HTR-8/SVneo (cell line): ENCODE measurements around the gene F2RL1.
"Not testable (repeated sequence)": the region's sequence is repeated elsewhere in the genome, so short reads cannot be mapped to it uniquely, and the experiment has no call there.

ENCODE experiments used
- DNase-seq: peaks from one replicate; pipeline ENCODE4 v3.0.0; 2011; ENCODE audit warnings: low spot score, mixed read lengths; ENCODE audit not compliant: insufficient read length
- FAIRE-seq: peaks from 2 replicates; lab custom pipeline; 2011; peaks lifted over from hg19 to GRCh38; lab: Jason Lieb, UNC

Gene F2RL1

GRCh38 chr5:76818844-76819831 lies at the start of gene F2RL1:
TSS of gene F2RL1 (plus strand) at chr5:76819030. CDS start at chr5:76819183, 153 bp downstream.
- FAIRE-seq (no peak), DNase-seq (peak; percentile 78)

DNA sequence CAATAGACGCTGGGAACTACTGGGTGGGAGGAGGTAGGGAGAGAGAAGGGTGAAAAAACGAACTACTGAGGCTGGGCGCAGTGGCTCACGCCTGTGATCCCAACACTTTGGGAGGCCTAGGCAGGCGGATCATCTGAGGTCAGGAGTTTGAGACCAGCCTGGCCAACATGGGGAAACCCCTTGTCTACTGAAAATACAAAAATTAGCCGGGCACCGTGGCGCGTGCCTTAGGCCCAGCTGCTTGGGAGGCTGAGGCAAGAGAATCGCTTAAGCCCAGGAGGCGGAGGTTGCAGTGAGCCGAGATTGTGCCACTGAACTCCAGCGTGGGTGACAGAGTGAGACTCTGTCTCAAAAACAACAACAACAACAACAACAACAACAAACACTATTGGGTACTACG lies 47.8 kb upstream of the F2RL1 start:
- FAIRE-seq, DNase-seq: not testable (repeated sequence)

DNA sequence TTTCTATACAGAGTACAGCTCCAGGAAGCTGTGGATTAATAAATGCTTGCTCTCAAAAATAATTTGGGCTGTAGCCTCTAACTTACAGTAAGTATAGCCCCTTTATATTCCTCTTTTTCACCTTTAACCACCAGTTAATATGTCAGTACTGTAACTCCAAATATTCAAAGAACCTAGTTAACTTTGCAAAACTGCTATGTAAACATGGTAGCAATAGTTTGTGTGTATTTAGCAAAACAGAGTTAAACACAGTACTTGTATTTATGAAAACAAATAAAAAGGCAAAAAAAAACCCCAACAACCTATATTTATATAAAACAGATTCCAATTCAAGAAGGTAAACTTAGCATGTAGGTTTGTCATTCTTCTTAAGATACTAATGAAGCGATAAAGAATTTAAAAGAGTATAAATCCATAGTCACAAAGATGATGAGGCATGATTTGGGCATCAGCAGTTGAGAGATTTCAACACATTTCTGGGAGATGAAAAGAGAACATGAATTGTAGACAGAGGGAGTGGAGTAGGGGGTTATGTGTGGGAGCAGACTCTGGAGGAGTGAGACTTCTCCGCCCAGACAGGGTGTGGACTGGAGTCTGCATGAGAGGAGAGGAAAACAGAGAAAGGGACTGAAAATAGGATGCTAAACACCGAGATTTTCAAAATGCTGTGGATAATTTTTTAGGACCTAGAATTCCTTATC lies 47.0 kb upstream of the F2RL1 start:
- FAIRE-seq (no peak), DNase-seq (no peak)

- FAIRE-seq (no peak), DNase-seq (no peak)
Observed at GRCh38 chr5:76775921-76776320, 42.9 kb upstream of the F2RL1 start.

DNA sequence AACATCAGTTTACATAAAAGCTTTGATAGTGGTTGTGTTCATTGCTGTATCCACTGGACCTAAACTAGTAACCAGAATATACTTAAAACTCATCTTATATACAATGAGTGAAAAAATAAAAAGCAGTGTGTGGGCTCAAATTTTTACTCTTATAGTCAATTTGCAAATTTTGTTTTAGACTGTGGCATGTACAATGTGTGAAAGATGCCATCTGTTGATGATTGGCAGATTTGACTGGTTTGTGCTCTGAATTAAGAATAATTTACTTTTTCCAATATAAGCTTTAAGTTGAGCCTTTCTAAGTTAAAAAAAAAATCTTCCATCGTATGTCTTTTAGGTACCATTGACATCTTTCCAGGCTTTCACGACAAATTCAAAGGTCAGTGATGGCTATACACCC lies 42.4 kb upstream of the F2RL1 start:
- FAIRE-seq (no peak), DNase-seq (no peak)

DNA sequence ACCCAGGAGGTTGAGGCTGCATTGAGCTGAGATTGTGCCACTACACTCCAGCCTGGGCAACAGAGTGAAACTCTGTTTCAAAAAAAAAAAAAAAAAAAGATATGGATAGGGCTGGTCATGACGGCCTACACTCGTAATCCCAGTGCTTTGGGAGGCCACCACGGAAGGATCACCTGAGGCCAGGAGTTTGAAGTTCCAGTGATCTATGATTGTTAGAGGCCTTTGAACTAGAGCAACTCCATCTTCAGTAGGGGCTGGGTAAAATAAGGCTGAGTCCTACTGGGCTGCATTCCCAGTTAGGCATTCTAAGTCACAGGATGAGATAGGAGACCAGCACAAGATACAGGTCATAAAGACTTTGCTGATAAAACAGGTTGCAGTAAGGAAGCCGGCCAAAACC lies 38.2 kb upstream of the F2RL1 start:
- not testable (repeated sequence) for FAIRE-seq, DNase-seq

- FAIRE-seq = no peak
Observed at GRCh38 chr5:76781775-76782174, 37.1 kb upstream of the F2RL1 start.

DNA sequence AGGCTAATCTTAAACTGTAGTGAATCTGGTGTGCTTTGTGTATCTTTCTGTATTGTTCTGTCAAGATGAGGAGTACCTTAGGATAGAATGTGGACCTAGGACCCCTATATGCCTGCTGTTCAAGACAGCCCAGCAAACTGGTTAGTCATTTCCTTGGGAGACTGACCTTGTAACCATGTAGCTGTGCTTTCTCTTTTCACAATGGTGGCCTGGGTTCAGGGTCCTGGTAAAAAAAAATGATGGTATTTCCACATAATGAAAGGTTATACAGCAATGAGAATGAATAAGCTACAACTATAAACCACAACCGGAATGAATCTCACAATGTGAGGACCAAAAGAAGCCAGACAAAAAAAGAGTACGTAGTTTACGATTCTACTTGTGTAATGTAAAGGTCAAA lies 36.4 kb upstream of the F2RL1 start:
- DNase-seq (no peak), FAIRE-seq (no peak)

More at GRCh38 chr5:76781775-76782174, 37.1 kb upstream of the F2RL1 start:
- no peak for DNase-seq

DNA sequence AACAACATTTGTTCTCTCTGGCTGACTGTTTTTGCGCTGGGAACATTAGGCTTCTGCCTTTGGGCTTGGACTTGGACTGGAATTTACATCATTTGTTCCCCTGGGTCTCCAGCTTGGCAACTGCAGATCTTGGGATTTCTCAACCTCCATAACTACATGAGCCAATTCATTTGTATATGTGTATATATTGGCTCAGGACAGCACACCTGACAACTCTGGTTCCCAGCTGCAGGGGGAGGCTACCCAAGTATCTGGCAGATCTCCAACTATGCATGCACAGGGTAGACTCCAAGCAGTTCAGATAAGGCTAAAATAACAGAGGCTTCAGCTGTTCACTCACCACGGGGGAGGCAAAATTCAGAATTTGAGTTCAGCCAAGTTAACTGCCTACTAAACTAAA lies 31.6 kb upstream of the F2RL1 start:
- FAIRE-seq = peak; percentile 31
- no peak for DNase-seq

DNA sequence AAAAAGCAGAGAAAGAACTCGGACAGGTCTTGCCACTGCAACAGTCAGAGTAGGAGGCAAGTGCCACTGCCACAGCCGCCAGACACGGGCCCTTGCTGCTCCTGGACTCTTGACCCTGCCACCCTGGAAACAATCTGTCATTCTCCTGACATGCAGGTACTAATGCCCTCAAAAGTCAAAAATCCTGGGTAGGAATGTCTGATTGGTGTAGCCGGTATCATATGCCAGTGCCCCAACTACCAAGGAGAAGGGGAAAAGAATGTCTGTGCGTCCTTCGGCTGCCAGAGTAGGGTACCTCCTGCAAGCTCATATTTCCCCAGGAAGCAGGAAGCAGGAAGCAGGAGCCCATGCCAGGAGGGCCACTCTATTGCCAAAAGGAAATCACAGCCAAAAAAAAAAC lies 30.5 kb upstream of the F2RL1 start:
- FAIRE-seq = no peak
- no peak for DNase-seq

- not testable (repeated sequence) for DNase-seq
Observed at GRCh38 chr5:76789275-76789674, 29.6 kb upstream of the F2RL1 start.

DNA sequence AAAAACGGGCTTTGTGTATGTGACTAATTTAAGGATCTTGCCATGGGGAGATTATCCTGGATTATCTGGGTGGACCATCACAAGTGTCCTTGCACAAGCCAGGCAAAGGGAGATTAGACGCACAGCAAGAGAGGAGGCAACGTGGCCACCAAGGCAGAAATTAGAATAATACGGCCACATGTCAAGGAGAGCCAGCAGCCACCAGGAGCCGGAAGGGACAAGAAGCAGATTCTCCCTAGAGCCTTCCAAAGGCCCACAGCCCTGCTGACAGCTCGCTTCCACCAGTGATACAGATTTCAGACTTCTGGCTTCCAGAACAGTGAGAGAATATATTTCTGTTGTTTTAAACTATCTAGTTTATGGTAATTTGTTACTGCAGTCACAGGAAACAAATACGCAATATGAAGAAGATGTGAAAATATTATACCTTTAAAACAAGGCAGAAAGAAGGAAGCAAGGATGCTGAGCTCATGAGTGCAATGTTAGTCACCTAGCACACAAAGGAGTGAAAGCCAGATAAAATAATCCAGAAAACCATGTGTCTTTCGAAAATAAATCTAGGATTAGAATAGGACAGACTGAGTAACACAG lies 28.7 kb upstream of the F2RL1 start:
- no peak for FAIRE-seq
- no peak for DNase-seq

More at GRCh38 chr5:76789275-76789674, 29.6 kb upstream of the F2RL1 start:
- not testable (repeated sequence) for FAIRE-seq

DNA sequence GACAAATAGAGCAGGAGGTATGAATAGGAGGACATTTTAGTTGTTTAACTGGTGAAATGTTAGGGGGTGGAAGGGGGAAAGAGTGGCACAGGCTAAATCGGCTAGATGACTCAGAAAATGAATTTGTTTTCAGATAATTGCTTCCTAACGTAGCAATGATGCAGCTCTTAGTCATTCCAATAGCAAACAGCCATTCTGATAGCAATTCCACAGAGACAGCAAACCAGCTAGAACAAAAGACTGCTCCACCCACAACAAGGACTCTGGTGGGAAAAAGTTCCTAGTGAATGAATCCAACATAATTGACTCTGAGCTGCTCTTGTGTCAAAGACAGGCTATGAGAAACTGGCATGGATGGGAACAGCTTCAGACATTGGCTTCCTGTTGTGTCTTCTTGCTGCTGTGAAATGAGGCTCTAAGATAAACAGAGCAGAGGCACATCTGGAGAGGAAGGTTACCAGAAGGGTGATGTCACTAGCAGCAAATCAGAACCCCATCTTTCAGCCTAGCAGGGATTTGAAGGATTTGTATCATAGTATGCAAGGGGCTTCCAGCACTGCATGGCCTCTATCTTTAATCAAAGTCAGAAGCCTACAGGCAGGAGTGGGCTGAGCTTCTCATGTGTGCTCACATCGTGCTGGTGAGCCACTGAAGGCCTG lies 28.1 kb upstream of the F2RL1 start:
- DNase-seq (peak; percentile 52), FAIRE-seq (no peak)

GRCh38 chr5:76791461-76791860 lies 27.4 kb upstream of the F2RL1 start:
- no peak for FAIRE-seq
- no peak for DNase-seq

DNA sequence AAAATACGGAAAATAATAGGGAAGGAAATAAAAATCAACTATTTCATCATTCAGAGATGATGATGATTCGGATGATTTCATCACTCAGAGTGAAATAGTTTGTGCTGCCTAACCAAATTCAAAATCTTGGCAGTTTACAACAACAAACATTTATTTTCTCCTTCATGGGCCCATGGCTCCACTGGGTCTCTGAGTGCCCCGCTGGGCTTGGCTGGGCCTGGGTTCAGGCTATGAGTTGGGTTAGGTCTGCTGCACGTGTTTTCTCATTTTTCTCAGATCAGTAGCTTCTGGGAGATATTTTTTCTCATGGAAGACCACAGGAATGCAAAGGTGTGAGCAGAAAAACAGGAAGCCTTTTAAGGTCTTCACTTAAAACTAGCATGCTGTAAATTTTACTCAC lies 24.0 kb upstream of the F2RL1 start:
- DNase-seq = no peak
- FAIRE-seq = no peak

GRCh38 chr5:76799588-76799987 lies 19.2 kb upstream of the F2RL1 start:
- no peak for DNase-seq
- FAIRE-seq = no peak

DNA sequence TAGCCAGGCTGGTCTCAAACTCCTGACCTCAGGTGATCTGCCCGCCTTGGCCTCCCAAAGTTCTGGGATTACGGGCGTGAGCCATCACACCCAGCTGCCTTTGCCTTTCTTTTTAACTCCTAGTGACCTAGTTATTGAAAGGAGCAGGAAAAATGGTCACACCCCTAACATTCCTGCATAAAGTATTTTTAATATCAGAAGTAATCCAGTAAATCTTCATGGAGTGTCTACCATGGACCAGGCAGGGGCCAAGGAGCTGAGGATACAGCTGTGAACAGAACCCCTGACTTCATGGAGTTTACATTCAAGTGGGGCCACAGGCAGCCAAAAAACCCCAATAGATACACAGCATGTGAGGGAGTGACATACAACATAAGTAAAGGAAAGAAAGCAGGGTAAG lies 18.3 kb upstream of the F2RL1 start:
- FAIRE-seq = no peak
- DNase-seq = no peak

DNA sequence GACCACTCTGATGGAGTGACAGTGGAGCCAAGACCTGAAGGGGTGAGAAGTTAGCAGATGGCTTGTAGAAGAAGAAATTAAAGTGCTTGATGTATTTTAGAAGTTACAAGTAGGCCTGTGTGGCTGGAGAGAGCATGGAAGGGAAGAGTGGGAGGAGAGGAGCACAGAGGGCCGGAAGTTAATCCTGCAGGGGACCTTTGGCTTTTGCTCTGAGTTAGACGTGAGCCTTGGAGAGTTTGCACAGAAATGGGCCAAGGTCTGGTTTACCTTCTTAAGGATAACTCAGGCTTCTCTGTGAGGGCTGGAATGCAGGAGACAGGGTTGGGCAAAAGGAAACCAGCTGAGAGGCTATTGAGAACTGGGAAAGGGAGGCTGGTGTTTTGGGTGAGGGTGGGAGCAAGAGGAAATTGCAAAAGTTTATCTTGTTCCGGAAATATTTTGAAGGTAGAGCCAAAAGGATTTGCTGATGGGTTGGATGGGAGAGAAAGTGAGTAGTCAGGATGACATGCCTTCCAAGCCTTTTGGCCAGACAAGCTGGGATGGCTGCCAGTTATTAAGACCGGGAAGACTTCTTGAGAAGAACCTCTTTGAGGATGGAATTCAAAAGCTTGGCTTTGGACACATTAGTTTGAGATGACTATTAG lies 17.5 kb upstream of the F2RL1 start:
- FAIRE-seq = no peak
- no peak for DNase-seq

DNA sequence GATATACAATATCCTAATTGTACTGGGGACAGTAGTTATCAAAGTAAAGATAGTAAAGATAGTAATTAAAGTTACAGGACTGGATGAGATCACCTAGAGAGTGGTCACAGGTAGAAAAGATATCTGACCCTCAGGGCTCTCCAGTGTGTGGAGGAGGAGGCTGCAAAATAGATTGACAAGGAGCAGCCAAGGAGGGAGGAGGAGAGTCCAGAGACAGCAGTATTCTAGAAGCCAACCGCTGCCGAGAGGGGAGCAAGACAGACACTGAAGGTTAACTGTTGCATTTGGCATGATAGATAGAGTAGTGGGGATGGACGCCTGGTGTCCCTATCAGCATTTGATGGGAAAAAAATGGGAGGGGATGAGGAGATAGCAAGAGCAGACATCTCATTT lies 17.0 kb upstream of the F2RL1 start:
- FAIRE-seq = no peak
- DNase-seq = no peak

GRCh38 chr5:76804266-76804665 lies 14.6 kb upstream of the F2RL1 start:
- no peak for FAIRE-seq
- no peak for DNase-seq
